Kidney (tissue), 14 donors: ENCODE data around the gene ITSN2. TPM values are rescaled to one million over a fixed set of nuclear protein-coding genes. Genes with fewer than 3 reads are reported as not detected.

Experiments used
- DNase-seq, 5 donors: peaks; one replicate each; pipeline ENCODE4 v3.0.0-alpha.2; 2013 to 2020
- FAIRE-seq: peaks from 2 replicates; lab custom pipeline; 2012; peaks lifted over from hg19 to GRCh38; lab: Jason Lieb, UNC
- H3K27ac ChIP-seq, 2 donors: one replicate each; pipeline ENCODE4 v1.7.0; 2013; ENCODE audit warnings: low read depth in 2 of 2, low read length in 2 of 2, inconsistent platforms in 1 of 2
- H3K27me3 ChIP-seq: one replicate; pipeline ENCODE4 v1.7.1; 2013; ENCODE audit warnings: low read length, inconsistent platforms; ENCODE audit not compliant: control insufficient read depth, insufficient read depth
- H3K36me3 ChIP-seq, 3 donors: one replicate each; pipeline versions ENCODE4 v1.7.0 to v1.7.1; 2013; ENCODE audit warnings: low read length in 3 of 3, control low read depth in 1 of 3, inconsistent platforms in 1 of 3; ENCODE audit not compliant: insufficient read depth in 3 of 3, control insufficient read depth in 2 of 3
- H3K4me1 ChIP-seq, 3 donors: one replicate each; pipeline versions ENCODE4 v1.7.0 to v1.7.1; 2013; ENCODE audit warnings: low read length in 3 of 3, inconsistent platforms in 1 of 3, low read depth in 1 of 3; ENCODE audit not compliant: control insufficient read depth in 2 of 3, insufficient read depth in 2 of 3
- H3K4me3 ChIP-seq, 3 donors: one replicate each; pipeline versions ENCODE4 v1.7.0 to v1.8.1; 2013; ENCODE audit warnings: low read length in 3 of 3, control low read depth in 1 of 3, inconsistent platforms in 1 of 3
- H3K9ac ChIP-seq, 3 donors: one replicate each; pipeline versions ENCODE4 v1.7.0 to v1.7.1; 2013; ENCODE audit warnings: low read length in 3 of 3, control low read depth in 1 of 3, inconsistent platforms in 1 of 3
- H3K9me3 ChIP-seq, 3 donors: one replicate each; pipeline versions ENCODE4 v1.7.0 to v1.7.1; 2013; ENCODE audit warnings: low read length in 3 of 3, control low read depth in 1 of 3, inconsistent platforms in 1 of 3; ENCODE audit not compliant: control insufficient read depth in 2 of 3, insufficient read depth in 1 of 3
- intact Hi-C: fragments of 100-400 bp; cut with DNase I; formaldehyde crosslinking; loops from one replicate; pipeline ENCODE4 v1.11.1; 2022
- polyA plus RNA-seq: library from polyadenylated mRNA; stranded (reverse); fragments of 350-450 nt; fragmentation: Illumina TruSeq; extraction: RNeasy Lipid Tissue Mini Kit (QIAGEN cat#74804); gene quantifications from one replicate; pipeline ENCODE4 v1.2.3, GENCODE V29; 2014; ENCODE audit warnings: low read depth, low replicate concordance; ENCODE audit not compliant: insufficient read depth
- total RNA-seq: library from RNA; stranded (reverse); fragmentation: NEBNext Ultra II Directional; extraction: Animal tissue kit (Norgen Biotek cat#: 25700); gene quantifications from one replicate; pipeline ENCODE4 v1.2.1, GENCODE V29; 2021
- TF ChIP-seq, protein P1 (sequence below): IDR thresholded peaks from 3 replicates; pipeline ENCODE4 v1.5.1; 2012; ENCODE audit warnings: mild to moderate bottlenecking, moderate library complexity, borderline replicate concordance; ENCODE audit not compliant: insufficient read depth; ENCODE audit errors: extremely low read depth
- donor health status: control.
- donor health status: control.
- donor health status: control.
- donor health status: control.
- donor health status: control.
- donor health status: DM: yes; HTN: yes; CAD: no.
- donor health status: Normal renal cell carcinoma (clear cell type).

Gene ITSN2
- total and polyA plus RNA-seq, 2 donors from 2014 or later: 20.1 to 72.8 TPM

DNA sequence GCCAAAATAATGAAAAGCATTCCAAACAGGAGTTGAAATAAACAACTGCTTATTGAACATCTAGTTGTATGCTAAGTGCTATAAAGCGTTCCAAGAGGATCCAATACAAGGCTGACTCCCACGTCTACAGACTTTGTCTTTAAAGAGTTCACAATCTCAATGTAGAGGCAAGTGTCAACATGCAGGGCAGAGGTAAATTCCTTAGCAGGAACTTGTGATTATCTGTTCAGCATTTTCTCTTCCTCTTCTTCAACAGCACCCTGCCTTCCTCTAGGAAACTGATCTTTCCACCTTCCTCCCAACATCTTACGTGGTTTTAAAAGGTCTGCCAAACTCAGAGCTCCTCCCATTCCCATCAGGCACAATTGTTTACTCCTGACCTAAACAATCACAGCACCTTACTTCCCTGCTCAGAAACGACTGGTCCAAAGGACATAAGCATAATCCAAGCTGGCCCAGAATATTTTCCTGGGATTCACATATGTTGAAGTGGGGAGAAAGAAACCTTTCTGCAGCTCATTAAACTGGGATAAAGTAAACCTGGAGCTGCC lies 83.9 kb downstream of the ITSN2 start:
- peaks cover 0 to 2% (median 2%) of the 10 kb centered on the region in 3 donors for H3K36me3 ChIP-seq
- H3K4me1 ChIP-seq: no peaks in the 10 kb centered on the region
- intact Hi-C loops: no loop called here
- no peak overlapping the region for H3K4me3 ChIP-seq
- H3K9ac ChIP-seq: no peak overlapping the region
- DNase-seq (no peak), FAIRE-seq (no peak)
- H3K27ac ChIP-seq: no peak overlapping the region
- H3K9me3 ChIP-seq: no peaks in the 10 kb centered on the region
- TF ChIP-seq, protein P1, sequence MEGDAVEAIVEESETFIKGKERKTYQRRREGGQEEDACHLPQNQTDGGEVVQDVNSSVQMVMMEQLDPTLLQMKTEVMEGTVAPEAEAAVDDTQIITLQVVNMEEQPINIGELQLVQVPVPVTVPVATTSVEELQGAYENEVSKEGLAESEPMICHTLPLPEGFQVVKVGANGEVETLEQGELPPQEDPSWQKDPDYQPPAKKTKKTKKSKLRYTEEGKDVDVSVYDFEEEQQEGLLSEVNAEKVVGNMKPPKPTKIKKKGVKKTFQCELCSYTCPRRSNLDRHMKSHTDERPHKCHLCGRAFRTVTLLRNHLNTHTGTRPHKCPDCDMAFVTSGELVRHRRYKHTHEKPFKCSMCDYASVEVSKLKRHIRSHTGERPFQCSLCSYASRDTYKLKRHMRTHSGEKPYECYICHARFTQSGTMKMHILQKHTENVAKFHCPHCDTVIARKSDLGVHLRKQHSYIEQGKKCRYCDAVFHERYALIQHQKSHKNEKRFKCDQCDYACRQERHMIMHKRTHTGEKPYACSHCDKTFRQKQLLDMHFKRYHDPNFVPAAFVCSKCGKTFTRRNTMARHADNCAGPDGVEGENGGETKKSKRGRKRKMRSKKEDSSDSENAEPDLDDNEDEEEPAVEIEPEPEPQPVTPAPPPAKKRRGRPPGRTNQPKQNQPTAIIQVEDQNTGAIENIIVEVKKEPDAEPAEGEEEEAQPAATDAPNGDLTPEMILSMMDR: no peak
- no peaks in the 10 kb centered on the region for H3K27me3 ChIP-seq

GRCh38 chr2:24274809-24275208 lies 85.5 kb downstream of the ITSN2 start:
- no peak for FAIRE-seq
- no peak overlapping the region for H3K4me3 ChIP-seq
- no peak for DNase-seq
- H3K36me3 ChIP-seq: peaks cover 4 to 8% (median 7%) of the 10 kb centered on the region in 3 donors
- H3K27ac ChIP-seq: no peak overlapping the region
- no peaks in the 10 kb centered on the region for H3K27me3 ChIP-seq
- no peak overlapping the region for H3K9ac ChIP-seq
- TF ChIP-seq, protein P1: no peak
- intact Hi-C loops: no loop called here
- no peaks in the 10 kb centered on the region for H3K9me3 ChIP-seq
- no peaks in the 10 kb centered on the region for H3K4me1 ChIP-seq

GRCh38 chr2:24273598-24273997 lies 86.7 kb downstream of the ITSN2 start:
- Histone ChIP-seq H3K9me3 (no peaks in the 10 kb centered on the region), H3K36me3 (peaks cover 4 to 15% (median 13%) of the 10 kb centered on the region in 3 donors), H3K27ac (no peak overlapping the region), H3K4me1 (no peaks in the 10 kb centered on the region), H3K4me3 (no peak overlapping the region), H3K27me3 (no peaks in the 10 kb centered on the region), H3K9ac (no peak overlapping the region)
- DNase-seq (no peak), FAIRE-seq (no peak)
- TF ChIP-seq, protein P1: no peak
- intact Hi-C loops: no loop called here

DNA sequence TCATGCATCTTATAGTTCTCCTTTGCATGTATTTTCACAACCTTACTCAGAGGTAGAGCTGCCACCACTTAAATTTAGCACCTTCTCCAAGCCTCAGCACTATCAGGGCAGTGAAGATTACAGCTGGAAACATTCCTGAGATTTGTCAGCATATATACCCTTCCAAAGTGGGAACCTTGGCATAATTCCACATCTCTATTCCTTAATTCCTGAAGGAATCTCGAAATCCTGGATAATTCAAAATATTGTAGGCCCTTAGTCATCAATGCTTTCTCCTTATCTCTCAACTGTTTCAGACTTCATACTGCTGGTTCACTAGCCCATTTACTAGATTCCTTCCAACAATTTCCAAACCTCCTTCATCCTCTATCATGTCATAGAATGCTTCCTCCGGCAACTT lies 87.4 kb downstream of the ITSN2 start:
- Histone ChIP-seq H3K27ac (no peak overlapping the region), H3K4me3 (no peak overlapping the region), H3K36me3 (peaks cover 4 to 15% (median 13%) of the 10 kb centered on the region in 3 donors), H3K9me3 (no peaks in the 10 kb centered on the region), H3K9ac (no peak overlapping the region), H3K27me3 (no peaks in the 10 kb centered on the region), H3K4me1 (no peaks in the 10 kb centered on the region)
- DNase-seq (no peak), FAIRE-seq (no peak)
- intact Hi-C loops: no loop called here
- TF ChIP-seq, protein P1: no peak
